ENCODE data around the gene OR10H4. TPM values are rescaled to one million over a fixed set of nuclear protein-coding genes. Genes with fewer than 3 reads are reported as not detected.
"Not testable (repeated sequence)": the region's sequence is repeated elsewhere in the genome, so short reads cannot be mapped to it uniquely, and the experiment has no call there.

The OR10H4 gene
- not detected for polyA plus RNA-seq (ENCODE audit: insufficient read length in 4 of 4)

- DNase-seq (ENCODE audit: low read depth in 4 of 4, low spot score in 2 of 4) = no peak
Observed at GRCh38 chr19:15948223-15949058, at the start of gene OR10H4. Gene OR10H4, plus strand, starts transcription at chr19:15949008. Its CDS starts 0 bp downstream, at chr19:15949008.

- DNase-seq (ENCODE audit: low read depth in 4 of 4, low spot score in 2 of 4) = not testable (repeated sequence)
Observed at GRCh38 chr19:15899561-15899960, 49.2 kb upstream of the OR10H4 start.

- not testable (repeated sequence) for DNase-seq (ENCODE audit: low read depth in 4 of 4, low spot score in 2 of 4)
Observed at GRCh38 chr19:15900032-15900431, 48.8 kb upstream of the OR10H4 start.

GRCh38 chr19:15900504-15900903 lies 48.3 kb upstream of the OR10H4 start:
- no peak for DNase-seq (ENCODE audit: low read depth in 4 of 4, low spot score in 2 of 4)

- DNase-seq (ENCODE audit: low read depth in 4 of 4, low spot score in 2 of 4) = no peak
Observed at GRCh38 chr19:15902254-15902653, 46.6 kb upstream of the OR10H4 start.

- DNase-seq (ENCODE audit: low read depth in 4 of 4, low spot score in 2 of 4) = not testable (repeated sequence)
Observed at GRCh38 chr19:15902898-15903297, 45.9 kb upstream of the OR10H4 start.

- no peak for DNase-seq (ENCODE audit: low read depth in 4 of 4, low spot score in 2 of 4)
Observed at GRCh38 chr19:15905026-15905425, 43.8 kb upstream of the OR10H4 start.

- no peak for DNase-seq (ENCODE audit: low read depth in 4 of 4, low spot score in 2 of 4)
Observed at GRCh38 chr19:15911599-15912235, 37.1 kb upstream of the OR10H4 start.

- no peak for DNase-seq (ENCODE audit: low read depth in 4 of 4, low spot score in 2 of 4)
Observed at GRCh38 chr19:15913384-15913783, 35.4 kb upstream of the OR10H4 start.

- DNase-seq (ENCODE audit: low read depth in 4 of 4, low spot score in 2 of 4) = no peak
Observed at GRCh38 chr19:15913830-15914229, 35.0 kb upstream of the OR10H4 start.

- DNase-seq (ENCODE audit: low read depth in 4 of 4, low spot score in 2 of 4) = no peak
Observed at GRCh38 chr19:15915109-15915508, 33.7 kb upstream of the OR10H4 start.

GRCh38 chr19:15919243-15919642 lies 29.6 kb upstream of the OR10H4 start:
- no peak for DNase-seq (ENCODE audit: low read depth in 4 of 4, low spot score in 2 of 4)

GRCh38 chr19:15922021-15922420 lies 26.8 kb upstream of the OR10H4 start:
- no peak for DNase-seq (ENCODE audit: low read depth in 4 of 4, low spot score in 2 of 4)

GRCh38 chr19:15923702-15924101 lies 25.1 kb upstream of the OR10H4 start:
- no peak for DNase-seq (ENCODE audit: low read depth in 4 of 4, low spot score in 2 of 4)

- no peak for DNase-seq (ENCODE audit: low read depth in 4 of 4, low spot score in 2 of 4)
Observed at GRCh38 chr19:15926484-15926883, 22.3 kb upstream of the OR10H4 start.

- DNase-seq (ENCODE audit: low read depth in 4 of 4, low spot score in 2 of 4) = no peak
Observed at GRCh38 chr19:15928321-15928720, 20.5 kb upstream of the OR10H4 start.

GRCh38 chr19:15933761-15934331 lies 15.0 kb upstream of the OR10H4 start:
- not testable (repeated sequence) for DNase-seq (ENCODE audit: low read depth in 4 of 4, low spot score in 2 of 4)

- no peak for DNase-seq (ENCODE audit: low read depth in 4 of 4, low spot score in 2 of 4)
Observed at GRCh38 chr19:15934332-15935078, 14.3 kb upstream of the OR10H4 start, which contains the start of gene CYP4F11. Gene CYP4F11, minus strand, starts transcription at chr19:15934529. Its CDS starts 121 bp downstream, at chr19:15934408.

GRCh38 chr19:15935167-15935702 lies 13.6 kb upstream of the OR10H4 start:
- DNase-seq (ENCODE audit: low read depth in 4 of 4, low spot score in 2 of 4) = no peak

- DNase-seq (ENCODE audit: low read depth in 4 of 4, low spot score in 2 of 4) = no peak
Observed at GRCh38 chr19:15936173-15936572, 12.6 kb upstream of the OR10H4 start.
